Lower leg skin (tissue), 3 donors: ENCODE data around the gene BRS3.

Source experiments
- CTCF ChIP-seq, 3 donors: fragments of 450-650 bp; IDR thresholded peaks; one replicate each; pipeline ENCODE4 v1.5.1; 2016; ENCODE audit warnings: antibody characterized with exemption in 3 of 3, mild to moderate bottlenecking in 3 of 3, moderate library complexity in 2 of 3
- POLR2A ChIP-seq, 2 donors: fragments of 450-650 bp; IDR thresholded peaks; one replicate each; pipeline ENCODE4 v1.6.1; 2016 to 2017; ENCODE audit warnings: antibody characterized with exemption in 2 of 2, mild to moderate bottlenecking in 1 of 2, moderate library complexity in 1 of 2

DNA sequence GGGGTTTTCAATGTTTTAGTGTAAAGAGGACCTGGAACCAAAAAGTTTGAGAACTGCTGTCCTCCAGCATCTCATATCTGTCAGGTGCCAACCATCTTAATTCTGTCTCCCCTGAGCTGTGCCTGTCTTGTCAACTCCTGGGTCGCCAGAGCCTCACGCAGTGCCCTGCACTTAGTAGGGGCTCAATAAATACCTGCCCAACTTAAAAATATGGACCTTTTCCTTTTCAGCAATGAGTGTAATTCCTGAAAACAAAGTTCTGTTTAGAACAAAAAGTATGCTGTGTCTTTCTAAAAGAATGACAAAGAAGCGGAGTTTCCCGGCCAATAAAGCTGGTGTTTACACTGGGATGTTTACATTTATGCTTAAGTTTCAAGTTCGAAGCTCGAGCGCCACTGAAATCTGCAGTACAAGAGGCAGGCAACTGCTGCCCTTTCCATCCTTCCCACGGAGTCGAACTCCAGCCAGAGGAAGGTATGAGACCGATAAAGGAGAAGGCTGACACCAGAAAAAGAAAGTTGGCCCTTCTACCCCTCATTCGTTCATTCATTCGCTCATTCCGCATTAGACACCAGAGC is 8.5 kb downstream of the BRS3 start:
- no peak for TF ChIP-seq CTCF (IDR thresholded peaks at IDR 0.05)
- no peak for TF ChIP-seq POLR2A (IDR thresholded peaks at IDR 0.05)
